Omental fat pad (tissue), 4 donors: ENCODE results near the gene UQCRC2. TPM values are rescaled to one million over a fixed set of nuclear protein-coding genes. Genes with fewer than 3 reads are reported as not detected.

Experiments
- ATAC-seq: fragments of 150-250 bp; one replicate; pipeline ENCODE4 v1.9.1; 2016; ENCODE audit warnings: mild to moderate bottlenecking, moderate library complexity; ENCODE audit not compliant: low FRiP score
- DNase-seq: peaks from one replicate; pipeline ENCODE4 v3.0.0-alpha.2; 2019; ENCODE audit warnings: low spot score
- CTCF ChIP-seq, 3 donors: fragments of 450-650 bp; IDR thresholded peaks; one replicate each; pipeline ENCODE4 v1.5.1; 2016 to 2017; ENCODE audit warnings: antibody characterized with exemption in 3 of 3, mild to moderate bottlenecking in 3 of 3, moderate library complexity in 2 of 3
- total RNA-seq, 4 donors: library from RNA; depleted of rRNA; stranded (reverse); fragments of >200 nt; gene quantifications; one replicate each; pipeline ENCODE4 v1.1.0, GENCODE V29; 2016

The UQCRC2 gene
- total RNA-seq, 4 donors from 2014 or later: 149 to 165 (median 159) TPM

GRCh38 chr16:21984062-21984461 lies 30.9 kb downstream of the UQCRC2 start:
- no peak for ATAC-seq
- TF ChIP-seq CTCF (IDR thresholded peaks at IDR 0.05): no peak

GRCh38 chr16:21985524-21985923 lies 32.4 kb downstream of the UQCRC2 start:
- ATAC-seq: no peak
- TF ChIP-seq CTCF (IDR thresholded peaks at IDR 0.05): no peak
- no peak for DNase-seq

More at GRCh38 chr16:21984062-21984461, 30.9 kb downstream of the UQCRC2 start:
- DNase-seq: no peak

GRCh38 chr16:21986692-21987246 lies 33.6 kb downstream of the UQCRC2 start:
- no peak for DNase-seq
- ATAC-seq: no peak
- TF ChIP-seq CTCF (IDR thresholded peaks at IDR 0.05): no peak

- ATAC-seq: no peak
- TF ChIP-seq CTCF (IDR thresholded peaks at IDR 0.05): no peak
Observed at GRCh38 chr16:21987498-21987897, 34.3 kb downstream of the UQCRC2 start.

GRCh38 chr16:21989133-21989532 lies 36.0 kb downstream of the UQCRC2 start:
- no peak for ATAC-seq
- TF ChIP-seq CTCF (IDR thresholded peaks at IDR 0.05): no peak
- DNase-seq: no peak

More at GRCh38 chr16:21987498-21987897, 34.3 kb downstream of the UQCRC2 start:
- DNase-seq: no peak

GRCh38 chr16:21989751-21990150 lies 36.6 kb downstream of the UQCRC2 start:
- no peak for TF ChIP-seq CTCF (IDR thresholded peaks at IDR 0.05)
- no peak for ATAC-seq
- no peak for DNase-seq

- no peak for ATAC-seq
- no peak for DNase-seq
- TF ChIP-seq CTCF (IDR thresholded peaks at IDR 0.05): no peak
Observed at GRCh38 chr16:21990381-21990944, 37.3 kb downstream of the UQCRC2 start.
